ENCODE data around the gene CBR1. TPM values are rescaled to one million over a fixed set of nuclear protein-coding genes. Genes with fewer than 3 reads are reported as not detected.
A peak's percentile ranks its signal among the peaks of the same experiment; 100 is the strongest.

The CBR1 gene
- total and polyA plus RNA-seq, 9 of the 15 experiments (the other 6 are each of a cell fraction or from before 2014, with no cell fraction given), result 2.5 to 33.8 (median 15.1) TPM

GRCh38 chr21:36061445-36061844, 8.4 kb upstream of the CBR1 start (continued):
- TF ChIP-seq ZFP36 (IDR thresholded peaks at IDR 0.05; ENCODE audit: low read depth, low read length, partially characterized antibody) (no peak), PPARD (CRISPR knock-in tag; IDR thresholded peaks at IDR 0.05) (no peak), TARDBP (IDR thresholded peaks at IDR 0.05) (no peak), CBFB (CRISPR knock-in tag; IDR thresholded peaks at IDR 0.05) (no peak), U2AF1 (optimal IDR thresholded peaks at IDR 0.05; ENCODE audit: low read depth, low read length) (no peak), ATF1 (CRISPR knock-in tag; IDR thresholded peaks at IDR 0.05) (no peak), ATF1 (tag; IDR thresholded peaks at IDR 0.05) (no peak), L3MBTL2 (IDR thresholded peaks at IDR 0.05) (no peak), ELF2 (CRISPR knock-in tag; IDR thresholded peaks at IDR 0.05) (no peak), MAZ (CRISPR knock-in tag; conservative IDR thresholded peaks at IDR 0.05 in 1 of 2, IDR thresholded peaks at IDR 0.05 in 1 of 2) (0 out of 4 replicates have a peak, but pooled peaks of 1 of the 2 experiments have one; percentile 22), PHF8 (IDR thresholded peaks at IDR 0.05; ENCODE audit: borderline replicate concordance, low read length) (no peak), RBM15 (IDR thresholded peaks at IDR 0.05; ENCODE audit: insufficient read depth, low read length) (no peak), FOXJ3 (CRISPR knock-in tag; IDR thresholded peaks at IDR 0.05) (no peak), SMARCB1 (IDR thresholded peaks at IDR 0.05; ENCODE audit: insufficient read length, low read depth) (no peak), U2AF2 (optimal IDR thresholded peaks at IDR 0.05; ENCODE audit: low read depth, low read length) (no peak), MNT (conservative IDR thresholded peaks at IDR 0.05) (no peak), RAD51 (IDR thresholded peaks at IDR 0.05; ENCODE audit: borderline replicate concordance, low read depth) (no peak), TEAD2 (tag; IDR thresholded peaks at IDR 0.05) (0 out of 2 replicates have a peak, but pooled peaks have one; percentile 59), SP1 (CRISPR knock-in tag; IDR thresholded peaks at IDR 0.05) (no peak), CTBP1 (IDR thresholded peaks at IDR 0.05; ENCODE audit: borderline replicate concordance) (no peak)
- TF ChIP-seq, protein P1, sequence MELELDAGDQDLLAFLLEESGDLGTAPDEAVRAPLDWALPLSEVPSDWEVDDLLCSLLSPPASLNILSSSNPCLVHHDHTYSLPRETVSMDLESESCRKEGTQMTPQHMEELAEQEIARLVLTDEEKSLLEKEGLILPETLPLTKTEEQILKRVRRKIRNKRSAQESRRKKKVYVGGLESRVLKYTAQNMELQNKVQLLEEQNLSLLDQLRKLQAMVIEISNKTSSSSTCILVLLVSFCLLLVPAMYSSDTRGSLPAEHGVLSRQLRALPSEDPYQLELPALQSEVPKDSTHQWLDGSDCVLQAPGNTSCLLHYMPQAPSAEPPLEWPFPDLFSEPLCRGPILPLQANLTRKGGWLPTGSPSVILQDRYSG (tag; conservative IDR thresholded peaks at IDR 0.05; ENCODE audit: low read depth), result no peak; the same call in 1 of the 2 replicates
- TF ChIP-seq, protein P2, sequence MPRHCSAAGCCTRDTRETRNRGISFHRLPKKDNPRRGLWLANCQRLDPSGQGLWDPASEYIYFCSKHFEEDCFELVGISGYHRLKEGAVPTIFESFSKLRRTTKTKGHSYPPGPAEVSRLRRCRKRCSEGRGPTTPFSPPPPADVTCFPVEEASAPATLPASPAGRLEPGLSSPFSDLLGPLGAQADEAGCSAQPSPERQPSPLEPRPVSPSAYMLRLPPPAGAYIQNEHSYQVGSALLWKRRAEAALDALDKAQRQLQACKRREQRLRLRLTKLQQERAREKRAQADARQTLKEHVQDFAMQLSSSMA (CRISPR knock-in tag; IDR thresholded peaks at IDR 0.05), result no peak
- TF ChIP-seq, protein P3, sequence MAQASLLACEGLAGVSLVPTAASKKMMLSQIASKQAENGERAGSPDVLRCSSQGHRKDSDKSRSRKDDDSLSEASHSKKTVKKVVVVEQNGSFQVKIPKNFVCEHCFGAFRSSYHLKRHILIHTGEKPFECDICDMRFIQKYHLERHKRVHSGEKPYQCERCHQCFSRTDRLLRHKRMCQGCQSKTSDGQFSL (CRISPR knock-in tag; IDR thresholded peaks at IDR 0.05), result no peak
- TF ChIP-seq, protein P3 (tag; IDR thresholded peaks at IDR 0.05), result peak in 1 of 2 experiments; percentile 82; a peak in 2 of 4 replicates

Data from K562 (cell line).